ENCODE measurements around the gene SEM1.

DNA sequence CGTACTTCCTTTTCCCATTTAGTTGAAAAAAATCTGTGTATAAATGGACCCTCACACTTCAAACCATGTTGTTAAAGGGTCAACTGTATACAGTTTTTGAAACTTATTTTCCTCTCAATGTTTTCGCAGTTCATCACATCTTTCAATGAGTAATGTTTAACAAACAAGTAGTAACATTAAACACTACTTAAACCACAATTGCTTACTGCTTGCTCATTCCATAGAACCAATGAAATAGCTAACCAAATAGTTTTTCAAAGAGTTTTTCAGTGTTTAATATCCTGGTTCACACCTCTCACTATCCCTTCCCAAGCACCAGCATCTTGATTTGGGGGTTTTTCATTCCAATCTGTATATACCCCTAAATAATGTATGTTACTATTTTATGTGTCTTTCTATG, 9.1 kb downstream of the SEM1 start:
- TF ChIP-seq EP300 (IDR thresholded peaks at IDR 0.05) (no peak), POLR2AphosphoS5 (IDR thresholded peaks at IDR 0.05) (no peak)
- TF ChIP-seq, protein P1, sequence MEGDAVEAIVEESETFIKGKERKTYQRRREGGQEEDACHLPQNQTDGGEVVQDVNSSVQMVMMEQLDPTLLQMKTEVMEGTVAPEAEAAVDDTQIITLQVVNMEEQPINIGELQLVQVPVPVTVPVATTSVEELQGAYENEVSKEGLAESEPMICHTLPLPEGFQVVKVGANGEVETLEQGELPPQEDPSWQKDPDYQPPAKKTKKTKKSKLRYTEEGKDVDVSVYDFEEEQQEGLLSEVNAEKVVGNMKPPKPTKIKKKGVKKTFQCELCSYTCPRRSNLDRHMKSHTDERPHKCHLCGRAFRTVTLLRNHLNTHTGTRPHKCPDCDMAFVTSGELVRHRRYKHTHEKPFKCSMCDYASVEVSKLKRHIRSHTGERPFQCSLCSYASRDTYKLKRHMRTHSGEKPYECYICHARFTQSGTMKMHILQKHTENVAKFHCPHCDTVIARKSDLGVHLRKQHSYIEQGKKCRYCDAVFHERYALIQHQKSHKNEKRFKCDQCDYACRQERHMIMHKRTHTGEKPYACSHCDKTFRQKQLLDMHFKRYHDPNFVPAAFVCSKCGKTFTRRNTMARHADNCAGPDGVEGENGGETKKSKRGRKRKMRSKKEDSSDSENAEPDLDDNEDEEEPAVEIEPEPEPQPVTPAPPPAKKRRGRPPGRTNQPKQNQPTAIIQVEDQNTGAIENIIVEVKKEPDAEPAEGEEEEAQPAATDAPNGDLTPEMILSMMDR (IDR thresholded peaks at IDR 0.05) = no peak

Measured in gastroesophageal sphincter (tissue), 3 donors.